ENCODE data around the gene TKT. TPM values are rescaled to one million over a fixed set of nuclear protein-coding genes. Genes with fewer than 3 reads are reported as not detected.

The TKT gene
- total and polyA plus RNA-seq, 4 donors = 18.1 to 202 (median 129) TPM

- TF ChIP-seq YY1 (IDR thresholded peaks at IDR 0.05) = no peak
- TF ChIP-seq NR2F2 (IDR thresholded peaks at IDR 0.05) = no peak
- no peak for TF ChIP-seq FOXA2 (IDR thresholded peaks at IDR 0.05)
- TF ChIP-seq TAF1 (conservative IDR thresholded peaks at IDR 0.05) = no peak
- no peak for TF ChIP-seq GABPA (IDR thresholded peaks at IDR 0.05 in 1 of 2, conservative IDR thresholded peaks at IDR 0.05 in 1 of 2)
- TF ChIP-seq RAD21 (IDR thresholded peaks at IDR 0.05) = no peak
- no peak for TF ChIP-seq SP1 (IDR thresholded peaks at IDR 0.05)
- TF ChIP-seq FOXA1 (IDR thresholded peaks at IDR 0.05) = no peak
- TF ChIP-seq JUND (IDR thresholded peaks at IDR 0.05) = no peak
- TF ChIP-seq HNF4G (IDR thresholded peaks at IDR 0.05) = no peak
- TF ChIP-seq EGR1 (IDR thresholded peaks at IDR 0.05; ENCODE audit: low read depth in 2 of 2) = no peak
Measured at GRCh38 chr3:53248161-53248560, 7.7 kb downstream of the TKT start (continued).

- Histone ChIP-seq H3K9me3 (ENCODE audit: control insufficient read depth in 4 of 4, low read length in 3 of 4) (no peaks in the 10 kb centered on the region), H3K9ac (ENCODE audit: low read depth in 1 of 2, low read length in 2 of 2) (no peak overlapping the region), H3K27me3 (ENCODE audit: control insufficient read depth in 4 of 4, insufficient read depth in 4 of 4, low read length in 3 of 4) (no peaks in the 10 kb centered on the region), H3K4me3 (ENCODE audit: low read depth in 1 of 3, low read length in 3 of 3) (no peak overlapping the region), H3K27ac (ENCODE audit: low read depth in 1 of 2, low read length in 2 of 2) (no peak overlapping the region), H3K36me3 (ENCODE audit: control insufficient read depth in 4 of 4, insufficient read depth in 3 of 4, low read depth in 1 of 4, low read length in 3 of 4) (no peaks in the 10 kb centered on the region), H3K4me1 (ENCODE audit: control insufficient read depth in 4 of 4, insufficient read depth in 4 of 4, low read length in 3 of 4) (peaks cover 0 to 8% (median 2%) of the 10 kb centered on the region in 4 donors)
- TF ChIP-seq ATF3 (IDR thresholded peaks at IDR 0.05) (no peak), JUND (IDR thresholded peaks at IDR 0.05) (no peak), GABPA (IDR thresholded peaks at IDR 0.05 in 1 of 2, conservative IDR thresholded peaks at IDR 0.05 in 1 of 2) (no peak), FOXA1 (IDR thresholded peaks at IDR 0.05) (no peak), SP1 (IDR thresholded peaks at IDR 0.05) (no peak), HNF4G (IDR thresholded peaks at IDR 0.05) (no peak), ZBTB33 (IDR thresholded peaks at IDR 0.05) (no peak), EGR1 (IDR thresholded peaks at IDR 0.05; ENCODE audit: low read depth in 2 of 2) (no peak), HNF4A (conservative IDR thresholded peaks at IDR 0.05) (no peak), RXRA (IDR thresholded peaks at IDR 0.05) (no peak), RAD21 (IDR thresholded peaks at IDR 0.05) (no peak), NR2F2 (IDR thresholded peaks at IDR 0.05) (no peak), FOXA2 (IDR thresholded peaks at IDR 0.05) (no peak)
- TF ChIP-seq, protein P1, sequence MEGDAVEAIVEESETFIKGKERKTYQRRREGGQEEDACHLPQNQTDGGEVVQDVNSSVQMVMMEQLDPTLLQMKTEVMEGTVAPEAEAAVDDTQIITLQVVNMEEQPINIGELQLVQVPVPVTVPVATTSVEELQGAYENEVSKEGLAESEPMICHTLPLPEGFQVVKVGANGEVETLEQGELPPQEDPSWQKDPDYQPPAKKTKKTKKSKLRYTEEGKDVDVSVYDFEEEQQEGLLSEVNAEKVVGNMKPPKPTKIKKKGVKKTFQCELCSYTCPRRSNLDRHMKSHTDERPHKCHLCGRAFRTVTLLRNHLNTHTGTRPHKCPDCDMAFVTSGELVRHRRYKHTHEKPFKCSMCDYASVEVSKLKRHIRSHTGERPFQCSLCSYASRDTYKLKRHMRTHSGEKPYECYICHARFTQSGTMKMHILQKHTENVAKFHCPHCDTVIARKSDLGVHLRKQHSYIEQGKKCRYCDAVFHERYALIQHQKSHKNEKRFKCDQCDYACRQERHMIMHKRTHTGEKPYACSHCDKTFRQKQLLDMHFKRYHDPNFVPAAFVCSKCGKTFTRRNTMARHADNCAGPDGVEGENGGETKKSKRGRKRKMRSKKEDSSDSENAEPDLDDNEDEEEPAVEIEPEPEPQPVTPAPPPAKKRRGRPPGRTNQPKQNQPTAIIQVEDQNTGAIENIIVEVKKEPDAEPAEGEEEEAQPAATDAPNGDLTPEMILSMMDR (IDR thresholded peaks at IDR 0.05; ENCODE audit: low read depth, low read length, missing input control) = no peak
- no peak for DNase-seq (ENCODE audit: low spot score)
- 74% methylated on average over 2 of the region's 2 CpGs for WGBS
Measured at GRCh38 chr3:53247619-53248018, 8.2 kb downstream of the TKT start.

GRCh38 chr3:53244271-53244670 lies 11.6 kb downstream of the TKT start:
- DNase-seq (ENCODE audit: low spot score) = no peak
- H3K36me3 ChIP-seq (ENCODE audit: control insufficient read depth in 4 of 4, insufficient read depth in 3 of 4, low read depth in 1 of 4, low read length in 3 of 4) = peaks cover 0 to 12% (median 1%) of the 10 kb centered on the region in 4 donors
- H3K9ac ChIP-seq (ENCODE audit: low read depth in 1 of 2, low read length in 2 of 2) = no peak overlapping the region
- H3K4me1 ChIP-seq (ENCODE audit: control insufficient read depth in 4 of 4, insufficient read depth in 4 of 4, low read length in 3 of 4) = peaks cover 0 to 3% (median 0%) of the 10 kb centered on the region in 4 donors
- H3K4me3 ChIP-seq (ENCODE audit: low read depth in 1 of 3, low read length in 3 of 3) = no peak overlapping the region
- WGBS = 97% methylated on average over 8 of the region's 8 CpGs
- H3K9me3 ChIP-seq (ENCODE audit: control insufficient read depth in 4 of 4, low read length in 3 of 4) = no peaks in the 10 kb centered on the region
- TF ChIP-seq HNF4A (conservative IDR thresholded peaks at IDR 0.05) (no peak), EGR1 (IDR thresholded peaks at IDR 0.05; ENCODE audit: low read depth in 2 of 2) (no peak)
- no peaks in the 10 kb centered on the region for H3K27me3 ChIP-seq (ENCODE audit: control insufficient read depth in 4 of 4, insufficient read depth in 4 of 4, low read length in 3 of 4)
- H3K27ac ChIP-seq (ENCODE audit: low read depth in 1 of 2, low read length in 2 of 2) = no peak overlapping the region

All from liver (tissue), 9 donors.